GM12892 (cell line): Measurements from ENCODE around the gene CEBPZOS.
"Not testable (repeated sequence)": the region's sequence is repeated elsewhere in the genome, so short reads cannot be mapped to it uniquely, and the experiment has no call there.

Experiments used
- DNase-seq: peaks from one replicate; pipeline ENCODE4 v3.0.0; 2011; ENCODE audit not compliant: insufficient read length
- FAIRE-seq: peaks from 2 replicates; lab custom pipeline; 2011; peaks lifted over from hg19 to GRCh38; lab: Jason Lieb, UNC
- POLR2A ChIP-seq: IDR thresholded peaks from 2 replicates; pipeline ENCODE4 v1.6.1; 2011; ENCODE audit warnings: low read depth, low read length, control low read depth
- POLR2AphosphoS5 ChIP-seq: IDR thresholded peaks from 2 replicates; pipeline ENCODE4 v1.6.1; 2011; ENCODE audit warnings: low read depth, low read length, control low read depth
- TAF1 ChIP-seq: IDR thresholded peaks from 2 replicates; pipeline ENCODE4 v1.6.1; 2011; ENCODE audit warnings: low read depth, mild to moderate bottlenecking, control low read depth, low read length, borderline replicate concordance

Gene CEBPZOS

DNA sequence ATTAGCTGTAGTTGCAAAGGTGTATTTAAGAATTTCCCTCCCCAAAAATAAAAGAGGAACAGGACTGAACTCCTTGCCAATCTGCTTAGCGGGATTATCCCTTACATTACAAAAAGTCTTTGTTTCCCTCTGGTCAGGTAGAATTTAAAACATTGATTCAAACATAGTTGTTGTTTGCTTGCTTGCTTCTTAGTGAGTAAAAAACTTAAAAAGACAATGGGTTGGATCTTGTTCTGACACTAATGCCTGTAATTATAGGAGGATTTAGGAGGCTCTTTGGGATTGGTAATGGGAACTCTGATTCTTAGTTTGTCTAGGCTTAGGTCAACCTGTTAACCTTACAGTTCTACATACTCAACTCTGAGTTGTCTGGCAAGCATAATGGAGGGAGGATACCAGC, 3.7 kb upstream of the CEBPZOS start:
- TF ChIP-seq POLR2AphosphoS5 (no peak), POLR2A (no peak), TAF1 (no peak)
- FAIRE-seq, result no peak

DNA sequence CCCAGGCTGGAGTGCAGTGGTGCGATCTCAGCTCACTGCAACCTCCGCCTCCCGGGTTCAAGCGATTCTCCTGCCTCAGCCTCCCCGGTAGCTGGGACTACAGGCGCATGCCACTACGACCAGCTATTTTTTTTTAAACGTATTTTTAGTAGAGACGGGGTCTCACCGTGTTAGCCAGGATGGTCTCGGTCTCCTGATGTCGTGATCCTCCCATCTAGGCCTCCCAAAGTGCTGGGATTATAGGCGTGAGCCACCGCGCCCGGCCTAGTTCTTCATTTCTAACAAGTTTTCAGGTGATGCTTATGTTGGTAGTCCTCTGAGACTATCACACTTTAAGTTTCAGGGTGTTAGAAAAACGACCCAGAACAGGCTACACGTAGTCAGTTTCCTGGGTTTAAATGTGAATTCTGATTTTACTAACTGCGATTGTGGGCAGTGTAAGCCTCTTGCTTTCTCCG, 405 bp upstream of the CEBPZOS start:
- not testable (repeated sequence) for DNase-seq, FAIRE-seq

More for the DNA sequence above, 3.7 kb upstream of the CEBPZOS start:
- DNase-seq, result no peak

DNA sequence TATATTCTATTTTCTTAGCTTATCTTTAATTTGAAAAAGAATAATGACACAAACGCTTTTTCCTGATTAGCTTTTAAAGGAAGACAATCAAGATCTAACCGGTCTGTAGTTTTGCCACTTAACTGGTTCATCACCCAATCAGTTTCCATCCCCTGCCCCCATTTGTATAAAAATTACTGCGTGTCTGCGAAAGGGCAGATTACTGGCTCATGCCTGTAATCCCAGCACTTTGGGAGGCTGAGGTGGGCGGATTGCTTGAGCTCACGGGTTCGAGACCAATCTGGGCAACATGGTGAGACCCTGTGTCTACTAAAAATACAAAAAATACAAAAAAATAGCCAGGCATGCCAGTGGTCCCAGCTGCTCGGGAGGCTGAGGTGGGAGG, 2.4 kb downstream of the CEBPZOS start:
- TF ChIP-seq POLR2AphosphoS5, result no peak
- no peak for TF ChIP-seq POLR2A
- TF ChIP-seq TAF1, result no peak
- FAIRE-seq (no peak), DNase-seq (no peak)

- FAIRE-seq (no peak), DNase-seq (no peak)
- TF ChIP-seq TAF1 (no peak), POLR2AphosphoS5 (no peak), POLR2A (no peak)
These were observed 4.9 kb downstream of the CEBPZOS start for GRCh38 chr2:37201208-37201607.

- FAIRE-seq, result no peak
- TF ChIP-seq POLR2AphosphoS5, result no peak
- TF ChIP-seq POLR2A, result no peak
- DNase-seq, result no peak
These were observed 5.5 kb downstream of the CEBPZOS start for GRCh38 chr2:37201766-37202165.

DNA sequence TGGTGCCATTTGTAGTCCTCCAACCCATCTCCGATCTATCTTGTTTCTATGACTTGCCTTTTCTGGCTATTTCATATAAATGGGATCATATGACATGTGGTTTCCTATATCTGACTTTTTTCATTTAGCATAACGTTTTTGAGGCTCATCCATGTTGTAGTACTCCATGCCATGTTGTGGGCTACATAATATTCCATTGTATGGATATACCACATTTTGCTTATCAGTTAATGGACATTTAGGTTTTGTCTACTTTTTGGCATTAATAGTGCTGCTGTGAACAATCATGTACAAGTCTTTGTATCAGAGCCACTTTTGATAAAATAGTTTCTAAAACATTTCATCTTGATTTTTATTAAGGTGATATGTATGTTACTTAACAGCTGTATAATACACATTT, 7.4 kb downstream of the CEBPZOS start:
- DNase-seq (no peak), FAIRE-seq (no peak)
- no peak for TF ChIP-seq TAF1
- no peak for TF ChIP-seq POLR2A
- TF ChIP-seq POLR2AphosphoS5, result no peak

GRCh38 chr2:37205071-37205661, 8.9 kb downstream of the CEBPZOS start:
- not testable (repeated sequence) for FAIRE-seq, DNase-seq

DNA sequence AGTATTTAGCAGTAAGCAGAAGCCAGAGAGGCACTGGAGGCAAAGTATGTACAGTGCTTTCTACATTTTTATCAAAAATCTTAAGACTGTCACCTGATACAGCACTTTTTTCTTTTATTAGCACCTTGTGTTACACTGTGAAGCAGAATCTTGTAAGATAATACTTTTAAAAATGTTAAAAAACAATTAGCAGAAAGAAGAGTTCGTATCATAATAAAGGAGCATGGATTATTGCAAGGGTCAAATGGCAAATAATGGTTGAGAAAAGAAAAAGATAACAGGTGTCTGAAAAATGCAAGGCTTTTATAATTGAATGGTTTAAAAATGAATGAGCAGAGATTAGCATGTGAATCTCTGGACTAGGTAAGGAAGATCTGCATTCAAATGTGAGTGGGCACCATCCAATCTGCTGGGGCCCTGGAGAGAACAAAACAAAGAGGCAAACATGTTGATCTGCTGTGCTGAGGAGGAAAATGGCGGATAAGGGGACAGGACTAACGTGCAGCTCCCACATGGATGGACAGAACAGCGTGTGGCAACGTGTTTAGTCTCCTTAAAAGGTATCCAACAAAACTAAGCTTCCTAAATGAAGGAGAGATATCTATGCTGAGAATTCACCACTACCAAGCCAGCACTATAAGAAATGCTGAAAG, 9.5 kb downstream of the CEBPZOS start:
- TF ChIP-seq POLR2A (no peak), POLR2AphosphoS5 (no peak), TAF1 (no peak)
- FAIRE-seq, result no peak

DNA sequence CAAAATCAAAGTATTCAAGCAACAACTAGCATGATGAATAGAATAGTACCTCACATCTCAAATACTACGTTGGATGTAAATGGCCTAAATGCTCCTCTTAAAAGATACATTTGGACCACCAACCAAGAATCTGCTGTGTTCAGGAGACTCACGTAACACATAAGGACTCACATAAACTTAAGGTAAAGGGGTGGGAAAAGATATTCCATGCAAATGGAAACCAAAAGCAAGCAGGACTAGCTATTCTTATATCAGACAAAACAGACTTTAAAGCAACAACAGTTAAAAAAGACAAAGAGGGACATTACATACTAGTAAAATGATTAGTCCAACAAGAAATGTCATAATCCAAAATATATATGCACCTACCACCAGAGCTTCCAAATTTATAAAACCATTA, 10.5 kb downstream of the CEBPZOS start:
- not testable (repeated sequence) for DNase-seq, FAIRE-seq

More for the DNA sequence above, 9.5 kb downstream of the CEBPZOS start:
- no peak for DNase-seq

DNA sequence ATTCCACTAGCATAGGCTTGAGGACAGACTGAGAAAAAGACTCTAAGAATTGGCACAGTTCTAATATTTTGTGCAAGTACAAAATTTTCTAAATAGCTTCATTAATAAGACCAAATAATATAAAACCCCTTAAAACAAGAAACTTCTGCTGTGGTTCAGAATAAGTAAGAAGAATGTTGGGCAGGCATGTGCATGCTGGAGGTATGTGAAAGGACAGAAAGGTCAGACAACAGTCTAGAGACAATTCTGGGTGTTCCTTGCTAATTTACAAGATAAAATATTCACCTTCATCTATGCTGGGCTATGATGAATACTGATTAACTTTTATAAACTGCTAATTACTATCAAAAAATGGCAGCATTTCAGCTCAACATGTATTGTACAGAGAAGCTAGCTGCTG, 14.9 kb downstream of the CEBPZOS start:
- DNase-seq, result no peak

DNA sequence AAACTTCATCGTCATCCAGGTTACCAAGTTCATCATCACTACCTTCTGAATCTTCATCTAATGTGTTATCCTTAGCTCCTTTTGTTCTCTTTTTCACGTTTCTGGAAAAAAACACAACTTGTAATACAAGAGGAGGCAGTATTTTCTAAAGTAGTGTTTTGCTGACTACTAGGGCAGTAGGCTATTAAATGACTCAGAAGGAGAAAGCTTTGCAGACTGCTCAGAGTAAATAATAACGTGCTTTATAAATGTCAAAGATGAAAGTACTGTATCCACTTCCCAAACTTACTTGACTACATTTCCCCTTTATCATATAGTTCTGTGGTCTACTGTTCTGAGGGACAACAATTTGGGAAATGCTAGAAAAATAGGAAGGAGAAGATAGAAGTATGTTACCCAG, 15.6 kb downstream of the CEBPZOS start:
- DNase-seq (no peak), FAIRE-seq (no peak)
- no peak for TF ChIP-seq POLR2A
- no peak for TF ChIP-seq POLR2AphosphoS5
- no peak for TF ChIP-seq TAF1

More for the DNA sequence above, 14.9 kb downstream of the CEBPZOS start:
- no peak for FAIRE-seq
- no peak for TF ChIP-seq POLR2A
- no peak for TF ChIP-seq TAF1
- no peak for TF ChIP-seq POLR2AphosphoS5

- TF ChIP-seq TAF1 (no peak), POLR2AphosphoS5 (no peak), POLR2A (no peak)
- FAIRE-seq (no peak), DNase-seq (no peak)
These were observed 19.0 kb downstream of the CEBPZOS start for GRCh38 chr2:37215250-37215649.

DNA sequence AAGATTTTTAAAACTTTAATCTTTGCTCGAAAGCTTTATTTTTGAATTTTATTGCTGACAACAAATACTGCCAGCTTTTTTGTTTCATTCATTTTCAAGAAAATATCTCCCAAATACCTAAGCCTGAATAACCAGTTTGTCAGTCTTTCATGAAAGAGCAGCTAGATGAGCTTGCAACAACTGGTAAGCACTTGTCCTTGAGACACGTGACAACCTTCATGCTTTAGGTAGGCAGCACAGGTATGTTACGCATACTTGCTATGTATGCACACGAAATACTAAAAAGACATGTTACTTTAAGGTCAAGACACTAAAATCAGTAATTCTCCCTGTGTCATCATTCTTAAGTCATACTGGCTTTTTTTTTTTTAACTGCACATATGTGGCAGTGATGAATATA, 22.8 kb downstream of the CEBPZOS start:
- TF ChIP-seq TAF1, result no peak
- no peak for TF ChIP-seq POLR2A
- TF ChIP-seq POLR2AphosphoS5, result no peak
- FAIRE-seq (no peak), DNase-seq (no peak)
